GM19099 (cell line): ENCODE results near the gene B9D1.

Experiments used
- POLR2A ChIP-seq: IDR thresholded peaks from 3 replicates; pipeline ENCODE4 v1.6.1; 2011; ENCODE audit warnings: low read depth; ENCODE audit not compliant: insufficient read length; ENCODE audit errors: extremely low read depth

B9D1 gene

GRCh38 chr17:19329136-19329535 is 33.4 kb downstream of the B9D1 start:
- TF ChIP-seq POLR2A = no peak

GRCh38 chr17:19328441-19329061 is 34.0 kb downstream of the B9D1 start:
- TF ChIP-seq POLR2A = no peak

GRCh38 chr17:19327031-19327783 is 35.3 kb downstream of the B9D1 start:
- no peak for TF ChIP-seq POLR2A

GRCh38 chr17:19325542-19325941 is 37.0 kb downstream of the B9D1 start:
- TF ChIP-seq POLR2A = no peak

GRCh38 chr17:19322861-19323260 is 39.7 kb downstream of the B9D1 start:
- TF ChIP-seq POLR2A = no peak

GRCh38 chr17:19322129-19322505 is 40.4 kb downstream of the B9D1 start:
- no peak for TF ChIP-seq POLR2A

- no peak for TF ChIP-seq POLR2A
Observed at GRCh38 chr17:19321481-19322128, 40.9 kb downstream of the B9D1 start.

GRCh38 chr17:19320876-19321275 is 41.6 kb downstream of the B9D1 start:
- no peak for TF ChIP-seq POLR2A

- no peak for TF ChIP-seq POLR2A
Observed at GRCh38 chr17:19319771-19320505, 42.6 kb downstream of the B9D1 start.

- no peak for TF ChIP-seq POLR2A
Observed at GRCh38 chr17:19318611-19319010, 43.9 kb downstream of the B9D1 start.

- no peak for TF ChIP-seq POLR2A
Observed at GRCh38 chr17:19317359-19318095, 45.0 kb downstream of the B9D1 start.

GRCh38 chr17:19316761-19317358 is 45.7 kb downstream of the B9D1 start:
- TF ChIP-seq POLR2A = no peak

- no peak for TF ChIP-seq POLR2A
Observed at GRCh38 chr17:19315104-19315503, 47.4 kb downstream of the B9D1 start.
